K562 (cell line): ENCODE results near the gene GOLGA2. TPM values are rescaled to one million over a fixed set of nuclear protein-coding genes. Genes with fewer than 3 reads are reported as not detected.

Experiments
- BRCA1 ChIP-seq, 2 experiments: fragments of 450-650 bp in 1 of 2; sonication (generic) in 1 of 2; formaldehyde crosslinking in 1 of 2; IDR thresholded peaks; 2 replicates each; pipeline versions ENCODE4 v1.5.0 to v1.6.1; 2017 to 2020; ENCODE audit warnings: mild to moderate bottlenecking in 1 of 2, missing genetic modification reagents in 1 of 2
- CHD1 ChIP-seq: fragments of 200-600 bp; sonication (generic); IDR thresholded peaks from one replicate; pipeline ENCODE4 v1.6.1; 2012; ENCODE audit warnings: mild to moderate bottlenecking, moderate library complexity, low read length, inconsistent platforms
- HEY1 ChIP-seq: fragments of 250-450 bp; sonication (Bioruptor Pico); IDR thresholded peaks from 2 replicates; pipeline ENCODE4 v1.5.0; 2020; ENCODE audit warnings: mild to moderate bottlenecking, moderate library complexity, borderline replicate concordance
- MAFF ChIP-seq: IDR thresholded peaks from 2 replicates; pipeline ENCODE4 v1.6.1; 2012; ENCODE audit warnings: low read length, improper control_type of control experiment
- NCOA4 ChIP-seq: fragments of 450-650 bp; IDR thresholded peaks from 2 replicates; pipeline ENCODE4 v1.6.1; 2018; ENCODE audit warnings: mild to moderate bottlenecking; ENCODE audit not compliant: partially characterized antibody
- NONO ChIP-seq, 2 experiments: fragments of 200-400 bp in 1 of 2; fragments of 450-650 bp in 1 of 2; formaldehyde crosslinking in 1 of 2; IDR thresholded peaks; 2 replicates each; pipeline ENCODE4 v1.6.1; 2017; ENCODE audit warnings: low read depth in 2 of 2, mild to moderate bottlenecking in 2 of 2, moderate library complexity in 2 of 2, low read length in 1 of 2
- POU5F1 ChIP-seq: fragments of 150-350 bp; IDR thresholded peaks from 2 replicates; pipeline ENCODE4 v1.6.1; 2014; ENCODE audit warnings: borderline replicate concordance, low read length, low read depth, mild to moderate bottlenecking; ENCODE audit not compliant: partially characterized antibody
- SMARCC2 ChIP-seq: fragments of 450-650 bp; IDR thresholded peaks from 2 replicates; pipeline ENCODE4 v1.6.1; 2017; ENCODE audit warnings: antibody characterized with exemption, moderate library complexity, mild to moderate bottlenecking, low read depth
- TRIM24 ChIP-seq, 2 experiments: fragments of 450-650 bp; IDR thresholded peaks; 2 replicates each; pipeline ENCODE4 v1.6.1; 2016
- U2AF2 ChIP-seq: fragments of 200-400 bp; formaldehyde crosslinking; optimal IDR thresholded peaks from 2 replicates; pipeline ENCODE3; 2017; ENCODE audit warnings: low read depth, mild to moderate bottlenecking, low read length
- ZNF146 ChIP-seq: IDR thresholded peaks from one replicate; pipeline ENCODE4 v1.6.1; 2018; ENCODE audit warnings: missing compliant biosample characterization; ENCODE audit not compliant: unreplicated experiment
- ZNF445 ChIP-seq: fragments of 250-450 bp; sonication (Bioruptor Pico); IDR thresholded peaks from 2 replicates; pipeline ENCODE4 v1.4.0; 2020; ENCODE audit warnings: low read depth, mild to moderate bottlenecking, moderate library complexity
- ZNF512 ChIP-seq: IDR thresholded peaks from 2 replicates; pipeline ENCODE4 v1.6.1; 2016; ENCODE audit warnings: missing genetic modification characterization, missing compliant biosample characterization
- ZNF655 ChIP-seq: fragments of 250-450 bp; sonication (Bioruptor Pico); IDR thresholded peaks from 2 replicates; pipeline ENCODE4 v1.5.0; 2021
- ZSCAN32 ChIP-seq: fragments of 450-650 bp; formaldehyde crosslinking; IDR thresholded peaks from 2 replicates; pipeline ENCODE4 v1.4.0; 2020; ENCODE audit warnings: mild to moderate bottlenecking, moderate library complexity
- polyA plus RNA-seq, 8 experiments: library from polyadenylated mRNA; depleted of rRNA in 4 of 8; stranded (reverse) in 5 of 8; unstranded in 3 of 8; fragments of >200 nt; fragmentation: Nextera tagmentation in 2 of 8; fragmentation: Illumina TruSeq in 1 of 8; extraction: Ambion mirVana in 2 of 8; extraction: Trizol in 1 of 8; gene quantifications; 2 replicates each; pipeline versions ENCODE4 v1.2.1 to v1.2.3, GENCODE V29; 2011 to 2014; ENCODE audit warnings: inconsistent platforms in 1 of 8, missing spikeins in 1 of 8
- total RNA-seq, 7 experiments: library from RNA; depleted of rRNA in 6 of 7; stranded (reverse); fragments of >200 nt in 6 of 7; fragmentation: Illumina TruSeq in 2 of 7; extraction: Trizol in 2 of 7; gene quantifications; 2 replicates each; pipeline versions ENCODE4 v1.2.1 to v1.2.3, GENCODE V29; 2011 to 2021; ENCODE audit warnings: low replicate concordance in 1 of 7
- TF ChIP-seq, protein P1 (sequence below): sonication (generic); formaldehyde crosslinking; IDR thresholded peaks from 2 replicates; pipeline ENCODE4 v1.8.0; 2023; ENCODE audit warnings: mild to moderate bottlenecking, missing genetic modification reagents
- TF ChIP-seq, protein P2 (sequence below): sonication (generic); formaldehyde crosslinking; IDR thresholded peaks from 2 replicates; pipeline ENCODE4 v1.8.1; 2022; ENCODE audit warnings: missing genetic modification reagents

GOLGA2 gene
- total and polyA plus RNA-seq, 9 of the 15 experiments (the other 6 are each of a cell fraction or from before 2014, with no cell fraction given), result 15.7 to 138 (median 76.0) TPM

DNA sequence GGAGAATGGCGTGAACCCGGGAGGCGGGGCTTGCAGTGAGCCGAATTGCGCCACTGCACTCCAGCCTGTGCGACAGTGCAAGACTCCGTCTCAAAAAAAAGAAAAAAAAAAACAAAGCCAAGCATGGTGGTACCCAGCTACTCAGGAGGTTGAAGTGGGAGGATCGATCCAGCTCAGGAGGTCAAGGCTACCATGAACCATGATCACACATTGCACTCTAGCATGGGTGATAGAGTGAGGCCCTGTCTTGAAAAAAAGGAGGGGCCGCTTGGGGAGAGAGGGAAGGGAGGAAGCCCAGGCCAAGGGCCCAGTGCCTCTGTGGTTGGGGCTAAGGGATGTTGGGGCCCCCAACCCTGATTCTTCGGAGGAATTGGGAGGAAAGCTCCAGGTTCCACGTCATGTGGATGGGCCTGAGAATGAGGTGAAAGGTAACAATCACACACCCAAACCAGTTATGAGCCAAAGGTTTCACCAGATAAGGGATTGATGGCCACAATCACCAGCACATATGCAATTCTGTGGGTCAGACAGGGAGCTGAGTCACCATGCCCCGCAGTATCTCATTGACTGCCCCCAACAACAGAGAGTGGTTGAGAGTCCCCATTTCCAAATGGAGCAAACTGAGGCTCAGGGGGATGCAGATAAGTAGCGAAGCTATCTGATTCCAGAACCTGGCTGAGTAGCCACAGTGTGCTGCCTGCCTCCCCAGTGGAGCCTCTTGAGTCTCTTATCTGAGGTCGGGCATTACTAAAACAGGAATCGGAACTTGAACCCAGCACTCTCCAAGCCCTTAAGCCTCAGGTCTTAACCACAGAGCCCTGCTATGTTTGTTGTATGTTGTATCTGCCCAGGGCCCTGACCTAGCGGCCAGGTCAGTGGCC is 20.8 kb upstream of the GOLGA2 start (continued):
- TF ChIP-seq, protein P1, sequence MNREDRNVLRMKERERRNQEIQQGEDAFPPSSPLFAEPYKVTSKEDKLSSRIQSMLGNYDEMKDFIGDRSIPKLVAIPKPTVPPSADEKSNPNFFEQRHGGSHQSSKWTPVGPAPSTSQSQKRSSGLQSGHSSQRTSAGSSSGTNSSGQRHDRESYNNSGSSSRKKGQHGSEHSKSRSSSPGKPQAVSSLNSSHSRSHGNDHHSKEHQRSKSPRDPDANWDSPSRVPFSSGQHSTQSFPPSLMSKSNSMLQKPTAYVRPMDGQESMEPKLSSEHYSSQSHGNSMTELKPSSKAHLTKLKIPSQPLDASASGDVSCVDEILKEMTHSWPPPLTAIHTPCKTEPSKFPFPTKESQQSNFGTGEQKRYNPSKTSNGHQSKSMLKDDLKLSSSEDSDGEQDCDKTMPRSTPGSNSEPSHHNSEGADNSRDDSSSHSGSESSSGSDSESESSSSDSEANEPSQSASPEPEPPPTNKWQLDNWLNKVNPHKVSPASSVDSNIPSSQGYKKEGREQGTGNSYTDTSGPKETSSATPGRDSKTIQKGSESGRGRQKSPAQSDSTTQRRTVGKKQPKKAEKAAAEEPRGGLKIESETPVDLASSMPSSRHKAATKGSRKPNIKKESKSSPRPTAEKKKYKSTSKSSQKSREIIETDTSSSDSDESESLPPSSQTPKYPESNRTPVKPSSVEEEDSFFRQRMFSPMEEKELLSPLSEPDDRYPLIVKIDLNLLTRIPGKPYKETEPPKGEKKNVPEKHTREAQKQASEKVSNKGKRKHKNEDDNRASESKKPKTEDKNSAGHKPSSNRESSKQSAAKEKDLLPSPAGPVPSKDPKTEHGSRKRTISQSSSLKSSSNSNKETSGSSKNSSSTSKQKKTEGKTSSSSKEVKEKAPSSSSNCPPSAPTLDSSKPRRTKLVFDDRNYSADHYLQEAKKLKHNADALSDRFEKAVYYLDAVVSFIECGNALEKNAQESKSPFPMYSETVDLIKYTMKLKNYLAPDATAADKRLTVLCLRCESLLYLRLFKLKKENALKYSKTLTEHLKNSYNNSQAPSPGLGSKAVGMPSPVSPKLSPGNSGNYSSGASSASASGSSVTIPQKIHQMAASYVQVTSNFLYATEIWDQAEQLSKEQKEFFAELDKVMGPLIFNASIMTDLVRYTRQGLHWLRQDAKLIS (CRISPR knock-in tag), result no peak
- TF ChIP-seq BRCA1 (IDR thresholded peaks at IDR 0.05), result no peak
- TF ChIP-seq BRCA1 (CRISPR knock-in tag; IDR thresholded peaks at IDR 0.05), result no peak
- TF ChIP-seq U2AF2, result no peak
- TF ChIP-seq ZNF445 (CRISPR knock-in tag), result no peak
- TF ChIP-seq, protein P2, sequence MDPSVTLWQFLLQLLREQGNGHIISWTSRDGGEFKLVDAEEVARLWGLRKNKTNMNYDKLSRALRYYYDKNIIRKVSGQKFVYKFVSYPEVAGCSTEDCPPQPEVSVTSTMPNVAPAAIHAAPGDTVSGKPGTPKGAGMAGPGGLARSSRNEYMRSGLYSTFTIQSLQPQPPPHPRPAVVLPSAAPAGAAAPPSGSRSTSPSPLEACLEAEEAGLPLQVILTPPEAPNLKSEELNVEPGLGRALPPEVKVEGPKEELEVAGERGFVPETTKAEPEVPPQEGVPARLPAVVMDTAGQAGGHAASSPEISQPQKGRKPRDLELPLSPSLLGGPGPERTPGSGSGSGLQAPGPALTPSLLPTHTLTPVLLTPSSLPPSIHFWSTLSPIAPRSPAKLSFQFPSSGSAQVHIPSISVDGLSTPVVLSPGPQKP, result no peak
- peak; percentile 0 for TF ChIP-seq POU5F1
- TF ChIP-seq TRIM24 (IDR thresholded peaks at IDR 0.05), result no peak
- no peak for TF ChIP-seq ZNF655
- TF ChIP-seq NCOA4, result no peak
- TF ChIP-seq ZNF146 (CRISPR knock-in tag), result no peak
- TF ChIP-seq SMARCC2, result no peak
- peak; percentile 81; the same call in 1 of the 2 replicates for TF ChIP-seq MAFF
- no peak for TF ChIP-seq ZNF512
- no peak for TF ChIP-seq HEY1 (CRISPR knock-in tag)
- TF ChIP-seq CHD1, result peak; percentile 35
- no peak for TF ChIP-seq ZSCAN32 (CRISPR knock-in tag)
- no peak for TF ChIP-seq NONO (IDR thresholded peaks at IDR 0.05; ENCODE audit: low read depth in 2 of 2, low read length in 1 of 2)
